Measurements from ENCODE around the gene GHR.

DNA sequence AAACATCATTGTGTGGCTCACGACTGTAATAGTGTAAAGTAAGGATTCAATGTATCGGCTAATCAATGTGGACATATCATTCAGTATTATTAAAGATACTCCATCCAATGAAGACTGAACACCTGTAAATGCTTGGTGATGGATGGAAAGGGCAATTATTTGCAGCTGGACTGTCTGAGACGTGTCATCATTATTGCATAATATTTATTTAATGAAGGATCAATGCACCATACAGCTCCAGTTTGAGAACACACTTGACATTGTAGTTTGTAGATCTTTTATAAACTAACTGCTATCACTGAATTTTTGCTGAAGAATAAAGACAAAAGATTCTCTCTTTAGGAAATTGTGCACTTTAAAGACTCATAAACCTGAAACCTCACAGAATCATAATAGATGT is 215.7 kb downstream of the GHR start:
- no peak for TF ChIP-seq POLR2AphosphoS5 (IDR thresholded peaks at IDR 0.05)
- TF ChIP-seq, protein P1, sequence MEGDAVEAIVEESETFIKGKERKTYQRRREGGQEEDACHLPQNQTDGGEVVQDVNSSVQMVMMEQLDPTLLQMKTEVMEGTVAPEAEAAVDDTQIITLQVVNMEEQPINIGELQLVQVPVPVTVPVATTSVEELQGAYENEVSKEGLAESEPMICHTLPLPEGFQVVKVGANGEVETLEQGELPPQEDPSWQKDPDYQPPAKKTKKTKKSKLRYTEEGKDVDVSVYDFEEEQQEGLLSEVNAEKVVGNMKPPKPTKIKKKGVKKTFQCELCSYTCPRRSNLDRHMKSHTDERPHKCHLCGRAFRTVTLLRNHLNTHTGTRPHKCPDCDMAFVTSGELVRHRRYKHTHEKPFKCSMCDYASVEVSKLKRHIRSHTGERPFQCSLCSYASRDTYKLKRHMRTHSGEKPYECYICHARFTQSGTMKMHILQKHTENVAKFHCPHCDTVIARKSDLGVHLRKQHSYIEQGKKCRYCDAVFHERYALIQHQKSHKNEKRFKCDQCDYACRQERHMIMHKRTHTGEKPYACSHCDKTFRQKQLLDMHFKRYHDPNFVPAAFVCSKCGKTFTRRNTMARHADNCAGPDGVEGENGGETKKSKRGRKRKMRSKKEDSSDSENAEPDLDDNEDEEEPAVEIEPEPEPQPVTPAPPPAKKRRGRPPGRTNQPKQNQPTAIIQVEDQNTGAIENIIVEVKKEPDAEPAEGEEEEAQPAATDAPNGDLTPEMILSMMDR (IDR thresholded peaks at IDR 0.05) = no peak
- no peak for TF ChIP-seq POLR2A (IDR thresholded peaks at IDR 0.05)
- no peak for TF ChIP-seq EP300 (IDR thresholded peaks at IDR 0.05)
